GM12864 (cell line): Measurements from ENCODE around the gene ESRRA.

Experiments used
- DNase-seq: peaks from one replicate; pipeline ENCODE4 v3.0.0-alpha.2; 2011; ENCODE audit warnings: low read depth
- H3K4me3 ChIP-seq: 2 replicates; pipeline ENCODE4 v1.5.1; 2011; ENCODE audit warnings: mild to moderate bottlenecking, low read depth, low read length, control low read depth
- TF ChIP-seq, protein P1 (sequence below): IDR thresholded peaks from 2 replicates; pipeline ENCODE4 v1.5.1; 2011; ENCODE audit warnings: low read depth, mild to moderate bottlenecking, moderate library complexity, low read length, control low read depth, inconsistent platforms; ENCODE audit errors: missing control alignments

The ESRRA gene

DNA sequence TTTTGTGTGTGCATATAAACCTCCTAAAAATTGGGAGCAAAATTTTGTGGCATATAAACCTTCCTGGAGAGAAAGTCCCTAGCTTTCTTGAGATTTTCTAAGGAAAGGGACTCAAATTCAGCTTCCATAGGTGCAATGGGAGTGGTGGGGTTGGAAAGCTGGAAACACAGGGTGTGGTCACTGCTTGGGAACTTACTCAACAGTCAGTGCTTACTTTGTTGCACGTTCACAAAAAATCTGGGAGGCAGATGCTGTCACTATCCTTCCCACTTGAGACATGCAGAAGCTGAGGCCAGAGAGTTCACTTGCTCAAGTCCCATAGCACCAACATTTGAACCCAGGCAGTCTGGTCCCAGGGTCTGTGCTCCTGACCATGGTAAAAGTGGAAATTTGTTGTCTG lies 9.1 kb upstream of the ESRRA start:
- DNase-seq = no peak
- TF ChIP-seq, protein P1, sequence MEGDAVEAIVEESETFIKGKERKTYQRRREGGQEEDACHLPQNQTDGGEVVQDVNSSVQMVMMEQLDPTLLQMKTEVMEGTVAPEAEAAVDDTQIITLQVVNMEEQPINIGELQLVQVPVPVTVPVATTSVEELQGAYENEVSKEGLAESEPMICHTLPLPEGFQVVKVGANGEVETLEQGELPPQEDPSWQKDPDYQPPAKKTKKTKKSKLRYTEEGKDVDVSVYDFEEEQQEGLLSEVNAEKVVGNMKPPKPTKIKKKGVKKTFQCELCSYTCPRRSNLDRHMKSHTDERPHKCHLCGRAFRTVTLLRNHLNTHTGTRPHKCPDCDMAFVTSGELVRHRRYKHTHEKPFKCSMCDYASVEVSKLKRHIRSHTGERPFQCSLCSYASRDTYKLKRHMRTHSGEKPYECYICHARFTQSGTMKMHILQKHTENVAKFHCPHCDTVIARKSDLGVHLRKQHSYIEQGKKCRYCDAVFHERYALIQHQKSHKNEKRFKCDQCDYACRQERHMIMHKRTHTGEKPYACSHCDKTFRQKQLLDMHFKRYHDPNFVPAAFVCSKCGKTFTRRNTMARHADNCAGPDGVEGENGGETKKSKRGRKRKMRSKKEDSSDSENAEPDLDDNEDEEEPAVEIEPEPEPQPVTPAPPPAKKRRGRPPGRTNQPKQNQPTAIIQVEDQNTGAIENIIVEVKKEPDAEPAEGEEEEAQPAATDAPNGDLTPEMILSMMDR = no peak
- no peak overlapping the region for H3K4me3 ChIP-seq

GRCh38 chr11:64296830-64297698 lies 8.3 kb upstream of the ESRRA start:
- H3K4me3 ChIP-seq = no peak overlapping the region
- DNase-seq = no peak
- TF ChIP-seq, protein P1 = no peak

DNA sequence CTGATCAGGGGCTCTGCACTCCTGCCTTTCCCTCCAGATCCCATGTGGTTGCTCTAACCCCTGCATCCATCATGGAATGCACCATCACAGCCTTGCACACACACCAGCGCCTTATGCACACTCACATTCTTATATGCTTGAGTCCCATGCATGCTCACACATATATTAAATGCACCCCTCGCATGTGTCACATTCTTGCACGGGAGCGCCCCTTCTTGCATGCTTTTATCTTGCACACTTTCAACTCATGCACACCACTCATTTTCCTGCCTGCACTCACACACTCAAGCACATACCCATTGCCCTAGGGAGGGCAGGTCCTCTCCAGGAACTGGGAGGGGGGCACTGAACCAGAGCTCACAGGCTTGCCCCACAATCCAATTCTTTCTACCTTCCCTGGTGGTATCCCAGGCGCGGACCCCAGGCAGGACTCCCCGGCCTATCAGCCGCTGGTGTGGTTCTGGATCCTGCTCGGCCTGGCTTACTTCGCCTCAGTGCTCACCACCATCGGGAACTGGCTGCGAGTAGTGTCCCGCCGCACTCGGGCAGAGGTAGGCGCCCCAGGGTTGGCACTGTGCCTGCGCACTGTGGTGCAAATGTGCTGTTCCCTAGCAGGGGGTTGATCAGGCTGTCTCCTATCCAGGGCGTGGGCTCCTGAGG lies 7.5 kb upstream of the ESRRA start:
- DNase-seq = no peak
- TF ChIP-seq, protein P1 = no peak
- H3K4me3 ChIP-seq = no peak overlapping the region

DNA sequence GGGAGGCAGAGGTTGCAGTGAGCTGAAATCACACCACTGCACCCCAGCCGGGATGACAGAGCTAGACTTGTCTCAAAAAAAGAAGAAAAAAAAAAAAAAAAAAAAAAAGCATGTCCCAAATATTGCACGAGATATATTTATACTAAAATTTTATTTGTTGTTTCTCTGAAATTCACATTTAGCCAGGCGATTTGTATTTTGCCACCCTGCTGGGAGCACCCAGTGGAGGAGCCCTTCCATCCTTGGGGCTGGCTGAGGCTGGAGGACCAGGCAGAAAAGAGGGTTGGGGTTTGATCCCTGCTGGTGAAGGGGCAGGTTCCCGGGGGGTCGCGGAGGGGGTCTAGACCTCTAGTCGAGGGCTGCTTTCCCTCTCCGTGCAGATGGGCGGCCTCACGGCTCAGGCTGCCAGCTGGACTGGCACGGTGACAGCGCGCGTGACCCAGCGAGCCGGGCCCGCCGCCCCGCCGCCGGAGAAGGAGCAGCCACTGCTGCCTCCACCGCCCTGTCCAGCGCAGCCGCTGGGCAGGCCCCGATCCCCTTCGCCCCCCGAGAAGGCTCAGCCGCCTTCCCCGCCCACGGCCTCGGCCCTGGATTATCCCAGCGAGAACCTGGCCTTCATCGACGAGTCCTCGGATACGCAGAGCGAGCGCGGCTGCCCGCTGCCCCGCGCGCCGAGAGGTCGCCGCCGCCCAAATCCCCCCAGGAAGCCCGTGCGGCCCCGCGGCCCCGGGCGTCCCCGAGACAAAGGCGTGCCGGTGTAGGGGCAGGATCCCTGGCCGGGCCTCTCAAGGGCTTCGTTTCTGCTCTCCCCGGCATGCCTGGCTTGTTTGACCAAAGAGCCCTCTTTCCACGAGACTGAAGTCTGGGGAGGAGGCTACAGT lies 6.1 kb upstream of the ESRRA start:
- TF ChIP-seq, protein P1 = no peak
- no peak for DNase-seq
- H3K4me3 ChIP-seq = no peak overlapping the region

GRCh38 chr11:64299847-64300648 lies 5.3 kb upstream of the ESRRA start, which contains the start of gene CATSPERZ:
CATSPERZ (plus strand) TSS chr11:64300358; CDS start chr11:64300411, 53 bp downstream.
- H3K4me3 ChIP-seq = peak within 1 kb of the TSS; percentile 22
- no peak for DNase-seq
- TF ChIP-seq, protein P1 = no peak
